Peyer's patch (tissue), 4 donors: Measurements from ENCODE around the gene SMAD6. TPM values are rescaled to one million over a fixed set of nuclear protein-coding genes. Genes with fewer than 3 reads are reported as not detected.

Experiments used
- DNase-seq, 3 donors: peaks; one replicate each; pipeline ENCODE4 v3.0.0-alpha.2; 2017 to 2019
- H3K27ac ChIP-seq, 4 donors: fragments of 200-600 bp; sonication (generic); one replicate each; pipeline ENCODE4 v1.5.1; 2016 to 2019
- H3K27me3 ChIP-seq, 2 donors: fragments of 200-600 bp; sonication (generic); one replicate each; pipeline ENCODE4 v1.5.1; 2019
- H3K36me3 ChIP-seq, 3 donors: fragments of 200-600 bp; sonication (generic); one replicate each; pipeline ENCODE4 v1.5.1; 2016 to 2019
- H3K4me1 ChIP-seq, 4 donors: fragments of 200-600 bp; sonication (generic); one replicate each; pipeline ENCODE4 v1.5.1; 2016 to 2019
- H3K4me3 ChIP-seq, 4 donors: fragments of 200-600 bp; sonication (generic); 1 replicate in 3 of 4; 2 replicates in 1 of 4; pipeline ENCODE4 v1.5.1; 2016 to 2019; ENCODE audit warnings: mild to moderate bottlenecking in 1 of 4
- H3K9me3 ChIP-seq, 4 donors: fragments of 200-600 bp; sonication (generic); one replicate each; pipeline ENCODE4 v1.5.1; 2016 to 2019; ENCODE audit warnings: mild to moderate bottlenecking in 1 of 4
- POLR2A ChIP-seq, 2 donors: fragments of 450-650 bp; IDR thresholded peaks; one replicate each; pipeline ENCODE4 v1.5.1; 2017; ENCODE audit warnings: antibody characterized with exemption in 2 of 2, mild to moderate bottlenecking in 2 of 2, moderate library complexity in 2 of 2
- total RNA-seq, 4 donors: library from RNA; depleted of rRNA; stranded (reverse); fragments of >200 nt; gene quantifications; one replicate each; pipeline ENCODE4 v1.1.0, GENCODE V29; 2016
- TF ChIP-seq, protein P1 (sequence below), 6 experiments: fragments of 450-650 bp in 4 of 6; fragments of 200-600 bp in 2 of 6; sonication (generic) in 1 of 6; IDR thresholded peaks; one replicate each; pipeline ENCODE4 v1.5.1; 2017 to 2019; ENCODE audit warnings: antibody characterized with exemption in 6 of 6, mild to moderate bottlenecking in 3 of 6, moderate library complexity in 1 of 6

SMAD6 gene
- total RNA-seq, 4 donors from 2014 or later, result 11.0 to 34.9 (median 25.5) TPM

- no peaks in the 10 kb centered on the region for H3K9me3 ChIP-seq
- peaks cover 0 to 7% (median 0%) of the 10 kb centered on the region in 3 donors for H3K36me3 ChIP-seq
- no peak overlapping the region for H3K4me3 ChIP-seq
- H3K4me1 ChIP-seq, result peaks cover 0 to 5% (median 0%) of the 10 kb centered on the region in 4 donors
- TF ChIP-seq POLR2A (IDR thresholded peaks at IDR 0.05), result no peak
- TF ChIP-seq, protein P1, sequence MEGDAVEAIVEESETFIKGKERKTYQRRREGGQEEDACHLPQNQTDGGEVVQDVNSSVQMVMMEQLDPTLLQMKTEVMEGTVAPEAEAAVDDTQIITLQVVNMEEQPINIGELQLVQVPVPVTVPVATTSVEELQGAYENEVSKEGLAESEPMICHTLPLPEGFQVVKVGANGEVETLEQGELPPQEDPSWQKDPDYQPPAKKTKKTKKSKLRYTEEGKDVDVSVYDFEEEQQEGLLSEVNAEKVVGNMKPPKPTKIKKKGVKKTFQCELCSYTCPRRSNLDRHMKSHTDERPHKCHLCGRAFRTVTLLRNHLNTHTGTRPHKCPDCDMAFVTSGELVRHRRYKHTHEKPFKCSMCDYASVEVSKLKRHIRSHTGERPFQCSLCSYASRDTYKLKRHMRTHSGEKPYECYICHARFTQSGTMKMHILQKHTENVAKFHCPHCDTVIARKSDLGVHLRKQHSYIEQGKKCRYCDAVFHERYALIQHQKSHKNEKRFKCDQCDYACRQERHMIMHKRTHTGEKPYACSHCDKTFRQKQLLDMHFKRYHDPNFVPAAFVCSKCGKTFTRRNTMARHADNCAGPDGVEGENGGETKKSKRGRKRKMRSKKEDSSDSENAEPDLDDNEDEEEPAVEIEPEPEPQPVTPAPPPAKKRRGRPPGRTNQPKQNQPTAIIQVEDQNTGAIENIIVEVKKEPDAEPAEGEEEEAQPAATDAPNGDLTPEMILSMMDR (IDR thresholded peaks at IDR 0.05), result no peak
- DNase-seq, result peak in 1 of 3 donors; percentile 12
- H3K27me3 ChIP-seq, result no peaks in the 10 kb centered on the region
- peak overlapping the region in 1 of 4 donors; percentile 48 for H3K27ac ChIP-seq
Measured at GRCh38 chr15:66785637-66786036, 83.6 kb downstream of the SMAD6 start.

DNA sequence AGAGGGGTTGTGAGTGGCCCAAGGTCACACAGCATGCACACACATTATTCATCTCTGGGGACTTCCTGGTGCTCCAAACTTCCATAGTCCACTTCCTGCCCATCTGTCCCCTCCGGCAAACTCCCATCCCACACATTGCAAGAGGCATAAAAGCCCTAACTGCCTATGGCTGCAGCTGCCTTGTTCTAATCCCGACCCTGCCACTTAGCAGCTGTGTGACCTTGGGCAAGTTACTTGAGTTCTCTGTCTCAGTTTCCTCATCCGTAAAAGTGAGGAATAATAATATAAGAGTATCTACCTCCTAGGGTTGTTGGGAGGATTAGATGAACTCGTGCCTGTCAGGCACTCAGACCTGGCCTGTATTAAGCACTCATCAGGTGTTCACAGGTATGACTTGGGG, 84.2 kb downstream of the SMAD6 start:
- H3K9me3 ChIP-seq, result no peaks in the 10 kb centered on the region
- no peaks in the 10 kb centered on the region for H3K27me3 ChIP-seq
- peaks cover 0 to 6% (median 0%) of the 10 kb centered on the region in 3 donors for H3K36me3 ChIP-seq
- no peak for DNase-seq
- no peak overlapping the region for H3K4me3 ChIP-seq
- H3K4me1 ChIP-seq, result no peaks in the 10 kb centered on the region
- H3K27ac ChIP-seq, result peak overlapping the region in 1 of 4 donors; percentile 17
- TF ChIP-seq, protein P1 (IDR thresholded peaks at IDR 0.05), result no peak
- no peak for TF ChIP-seq POLR2A (IDR thresholded peaks at IDR 0.05)

GRCh38 chr15:66786708-66787488, 84.9 kb downstream of the SMAD6 start:
- Histone ChIP-seq H3K27ac (no peak overlapping the region), H3K4me3 (no peak overlapping the region), H3K27me3 (no peaks in the 10 kb centered on the region), H3K4me1 (no peaks in the 10 kb centered on the region), H3K9me3 (no peaks in the 10 kb centered on the region), H3K36me3 (peaks cover 0 to 3% (median 0%) of the 10 kb centered on the region in 3 donors)
- TF ChIP-seq, protein P1 (IDR thresholded peaks at IDR 0.05), result no peak
- TF ChIP-seq POLR2A (IDR thresholded peaks at IDR 0.05), result no peak
- peak in 2 of 3 donors; percentile 19 to 34 for DNase-seq

DNA sequence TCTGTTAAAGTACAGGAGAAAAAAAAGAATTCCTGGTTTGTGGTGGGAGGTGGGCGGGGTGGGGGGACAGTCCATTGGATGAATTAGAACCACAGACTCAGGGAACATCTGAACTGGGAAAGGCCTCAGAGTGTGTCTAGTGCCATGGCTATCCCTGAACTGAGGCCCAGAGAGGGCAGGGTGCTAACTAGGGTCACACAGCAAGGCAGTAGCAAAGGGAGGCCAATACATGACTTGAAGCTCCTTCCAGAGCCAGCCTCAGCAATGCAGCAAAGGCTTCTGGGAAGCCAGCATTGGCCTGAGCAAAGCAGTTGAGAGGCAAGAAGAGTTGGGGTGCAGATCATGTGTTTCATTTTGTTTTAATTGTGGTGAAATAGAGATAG, 85.4 kb downstream of the SMAD6 start:
- H3K27ac ChIP-seq, result no peak overlapping the region
- peaks cover 0 to 3% (median 0%) of the 10 kb centered on the region in 3 donors for H3K36me3 ChIP-seq
- DNase-seq, result peak in 2 of 3 donors; percentile 16 to 29
- H3K9me3 ChIP-seq, result no peaks in the 10 kb centered on the region
- H3K4me3 ChIP-seq, result no peak overlapping the region
- H3K27me3 ChIP-seq, result no peaks in the 10 kb centered on the region
- H3K4me1 ChIP-seq, result no peaks in the 10 kb centered on the region
- TF ChIP-seq POLR2A (IDR thresholded peaks at IDR 0.05), result no peak
- TF ChIP-seq, protein P1 (IDR thresholded peaks at IDR 0.05), result no peak

DNA sequence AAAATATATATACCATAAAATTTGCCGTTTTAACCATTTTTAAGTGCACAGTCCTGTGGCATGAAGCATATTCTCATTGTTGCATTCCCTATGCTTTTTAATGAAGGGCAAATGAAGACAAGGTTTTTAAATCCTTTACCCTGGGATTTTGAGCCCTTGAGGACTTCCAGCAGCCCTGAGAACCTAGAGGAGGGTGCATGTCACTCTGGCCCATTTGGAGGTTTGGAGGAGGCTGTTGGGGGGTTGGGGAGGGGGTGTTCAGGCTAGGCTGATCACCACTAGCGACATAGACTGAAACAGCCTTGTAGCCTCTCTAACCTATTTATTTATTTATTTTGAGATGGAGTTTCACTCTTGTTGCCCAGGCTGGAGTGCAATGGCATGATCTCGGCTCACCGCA, 86.0 kb downstream of the SMAD6 start:
- Histone ChIP-seq H3K9me3 (no peaks in the 10 kb centered on the region), H3K27ac (no peak overlapping the region), H3K36me3 (peaks cover 0 to under 1% (median 0%) of the 10 kb centered on the region in 3 donors), H3K4me1 (no peaks in the 10 kb centered on the region), H3K27me3 (no peaks in the 10 kb centered on the region), H3K4me3 (no peak overlapping the region)
- TF ChIP-seq, protein P1 (IDR thresholded peaks at IDR 0.05), result no peak
- no peak for TF ChIP-seq POLR2A (IDR thresholded peaks at IDR 0.05)
- peak in 1 of 3 donors; percentile 8 for DNase-seq
